HG03280 (cell line): ENCODE results near the gene IGFBP5.

Experiments used
- ATAC-seq: cut with Tn5 transposase; IDR thresholded peaks from one replicate; pipeline ENCODE4 v1.9.1; 2021; ENCODE audit warnings: mild to moderate bottlenecking, moderate library complexity; ENCODE audit not compliant: unreplicated experiment

The IGFBP5 gene

DNA sequence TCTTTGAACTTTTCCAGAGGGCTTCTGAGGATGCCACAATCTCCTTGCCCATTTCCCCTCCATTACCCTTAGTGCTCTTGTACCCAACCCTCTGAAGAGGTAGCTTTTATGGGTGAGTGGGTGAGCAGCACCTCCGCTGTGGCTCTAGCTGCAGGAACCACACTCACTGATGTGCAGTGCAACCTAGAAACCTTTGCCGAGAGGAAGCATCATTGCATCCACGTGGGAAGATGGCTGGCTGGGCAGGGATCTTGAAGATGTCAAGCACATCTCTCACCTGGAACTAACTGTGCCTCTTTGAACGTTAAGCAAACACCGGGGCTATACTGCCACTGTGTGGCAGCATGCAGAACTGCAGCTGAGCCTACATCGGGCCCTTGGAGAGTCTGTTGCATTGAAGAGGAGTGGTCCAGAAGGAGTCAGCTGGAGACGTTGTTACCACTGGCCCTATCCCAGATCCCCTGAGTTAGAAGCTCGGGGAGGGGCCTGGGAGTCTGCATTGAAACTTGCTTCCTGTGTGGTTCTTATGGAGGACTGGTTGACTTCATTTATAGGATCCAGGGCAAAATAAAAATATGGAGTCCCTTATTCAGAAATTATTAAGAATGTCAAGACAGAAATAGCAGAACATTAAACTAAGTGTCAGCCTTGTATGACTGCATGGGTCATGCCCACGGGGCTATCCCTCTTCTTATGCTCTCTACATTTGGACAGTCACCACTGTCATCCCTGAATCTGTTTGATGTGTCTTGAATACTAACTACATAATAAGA lies 28.7 kb downstream of the IGFBP5 start:
- ATAC-seq = peak; percentile 77

DNA sequence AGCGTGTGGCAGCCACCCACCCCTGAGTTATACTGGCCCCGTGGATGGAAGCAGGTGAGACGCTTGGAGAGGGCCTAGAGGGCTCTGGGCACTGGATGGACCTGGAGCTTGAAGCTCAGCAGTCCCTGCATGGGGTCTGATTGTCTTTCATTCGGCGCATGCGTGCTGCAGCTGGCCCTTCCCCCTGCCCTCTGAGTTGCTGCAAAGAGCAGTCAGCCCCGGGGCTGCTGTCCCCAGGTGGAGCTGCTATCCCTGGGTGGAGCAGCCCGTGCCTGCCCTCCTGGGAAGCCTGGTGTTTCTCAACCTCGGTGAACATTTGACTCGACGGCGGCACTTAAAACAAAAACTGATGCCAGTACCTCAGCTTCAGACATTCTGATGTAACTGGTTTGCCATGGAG lies 29.6 kb downstream of the IGFBP5 start:
- no peak for ATAC-seq

DNA sequence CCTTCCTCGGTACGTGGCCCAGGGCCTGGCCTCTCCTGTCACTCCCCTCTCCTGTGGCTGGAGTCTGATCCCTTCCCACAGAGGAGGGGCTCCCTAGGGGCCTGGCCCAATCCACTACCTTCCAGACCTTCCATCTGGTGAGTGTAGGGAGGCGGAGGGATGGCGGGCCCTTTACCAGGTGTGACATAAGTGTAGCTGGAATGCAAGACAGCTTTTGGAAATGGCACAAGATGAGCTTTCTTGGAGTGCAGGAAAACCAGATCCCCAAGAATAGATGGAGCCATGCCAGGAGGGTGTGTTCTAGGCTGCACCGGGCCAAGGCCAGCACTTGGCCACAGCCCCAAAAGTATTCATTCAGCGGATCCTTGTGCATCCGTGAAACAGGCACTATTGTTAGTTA lies 30.1 kb downstream of the IGFBP5 start:
- ATAC-seq = no peak

DNA sequence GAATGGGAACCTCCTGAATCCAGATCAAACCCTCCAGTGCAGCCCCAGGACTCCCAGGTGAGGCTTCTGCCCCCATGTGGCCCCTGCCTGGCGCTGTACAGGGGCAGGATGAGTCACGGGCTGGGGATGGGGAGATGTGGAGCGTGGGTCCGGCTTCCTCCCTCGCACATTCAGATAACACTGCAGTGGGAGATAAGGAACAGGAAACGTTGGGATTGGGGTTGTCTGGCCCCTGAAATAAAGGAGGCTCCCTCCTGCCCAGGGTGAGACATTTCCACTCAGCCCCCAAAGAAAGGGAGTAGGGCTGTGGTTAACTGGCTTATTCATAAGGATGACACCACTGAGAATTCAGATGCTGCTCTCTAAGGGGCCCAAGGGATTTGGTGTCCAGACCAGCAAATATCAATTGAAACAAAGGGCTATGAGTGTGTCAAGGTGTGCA lies 30.7 kb downstream of the IGFBP5 start:
- ATAC-seq = no peak

DNA sequence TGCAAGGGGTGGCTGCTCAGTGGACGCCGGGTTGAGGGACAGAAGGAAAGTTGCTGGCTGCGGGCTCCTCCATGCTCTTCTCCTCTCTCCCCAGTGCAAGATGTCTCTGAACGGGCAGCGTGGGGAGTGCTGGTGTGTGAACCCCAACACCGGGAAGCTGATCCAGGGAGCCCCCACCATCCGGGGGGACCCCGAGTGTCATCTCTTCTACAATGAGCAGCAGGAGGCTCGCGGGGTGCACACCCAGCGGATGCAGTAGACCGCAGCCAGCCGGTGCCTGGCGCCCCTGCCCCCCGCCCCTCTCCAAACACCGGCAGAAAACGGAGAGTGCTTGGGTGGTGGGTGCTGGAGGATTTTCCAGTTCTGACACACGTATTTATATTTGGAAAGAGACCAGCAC lies 31.5 kb downstream of the IGFBP5 start:
- no peak for ATAC-seq

DNA sequence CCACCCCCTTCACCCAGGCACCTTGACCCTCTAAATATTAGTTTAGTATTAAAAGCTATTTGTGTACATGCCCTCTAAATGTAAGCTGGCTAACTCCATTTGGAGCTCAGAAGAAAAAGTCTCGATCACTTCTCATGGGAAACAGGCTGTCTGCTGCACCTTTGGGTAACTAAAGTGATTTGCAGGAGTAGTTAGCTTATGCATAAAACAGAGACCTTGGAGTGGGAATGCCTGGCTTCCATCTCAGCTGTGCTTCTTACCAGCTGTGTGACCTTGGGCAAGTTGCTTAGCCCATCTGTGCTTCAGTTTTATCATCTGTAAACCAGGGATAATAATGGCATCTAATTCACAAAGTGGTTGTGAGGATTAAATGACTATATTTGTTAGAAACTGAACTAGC lies 32.2 kb downstream of the IGFBP5 start:
- ATAC-seq = no peak

DNA sequence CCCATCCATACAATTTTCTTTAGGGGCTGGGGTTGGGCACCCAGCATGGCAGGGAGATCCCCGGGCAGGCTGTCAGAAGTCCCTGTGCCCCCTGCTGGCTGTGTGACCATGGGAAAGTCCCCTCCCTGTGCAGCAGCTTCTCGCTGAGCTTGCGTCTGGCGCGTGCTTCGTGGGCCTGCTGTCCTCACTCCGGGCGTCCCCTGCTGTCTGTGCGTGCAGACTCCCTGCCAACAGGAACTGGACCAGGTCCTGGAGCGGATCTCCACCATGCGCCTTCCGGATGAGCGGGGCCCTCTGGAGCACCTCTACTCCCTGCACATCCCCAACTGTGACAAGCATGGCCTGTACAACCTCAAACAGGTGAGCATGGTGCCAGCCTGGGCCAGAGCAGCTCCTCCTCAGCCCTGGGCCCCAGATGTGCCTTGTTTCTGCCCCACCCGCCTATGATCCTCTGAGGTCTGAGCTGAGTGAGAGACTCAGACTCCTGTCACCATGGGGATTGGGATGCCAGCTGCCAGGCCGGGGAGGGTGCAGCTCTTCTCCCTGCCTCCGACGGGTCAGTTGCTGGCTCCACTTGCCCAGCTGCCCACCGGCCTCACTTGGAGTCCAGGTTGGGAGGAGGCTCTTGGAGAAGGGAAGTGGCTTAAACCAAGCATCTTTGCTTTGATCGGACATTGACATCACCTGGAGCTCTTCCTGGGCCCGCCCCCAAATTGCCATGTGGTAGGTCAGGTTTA lies 33.5 kb downstream of the IGFBP5 start:
- no peak for ATAC-seq

DNA sequence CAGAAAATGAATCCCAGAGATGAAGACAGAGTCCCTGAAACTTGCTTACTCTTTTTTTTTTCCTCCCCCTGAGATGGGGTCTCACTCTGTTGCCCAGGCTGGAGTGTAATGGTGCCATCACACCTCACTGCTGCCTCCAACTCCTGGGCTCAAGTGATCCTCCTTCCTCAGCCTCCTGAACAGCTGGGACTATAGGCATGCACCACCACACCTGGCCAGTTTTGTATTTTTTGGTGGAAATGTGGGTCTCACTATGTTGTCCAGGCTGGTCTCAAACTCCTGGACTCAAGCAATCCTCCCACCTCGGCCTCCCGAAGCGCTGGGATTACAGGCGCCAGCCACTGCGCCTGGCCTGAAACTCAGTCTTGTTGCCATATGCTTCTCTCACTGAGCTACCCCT lies 34.3 kb downstream of the IGFBP5 start:
- no peak for ATAC-seq

DNA sequence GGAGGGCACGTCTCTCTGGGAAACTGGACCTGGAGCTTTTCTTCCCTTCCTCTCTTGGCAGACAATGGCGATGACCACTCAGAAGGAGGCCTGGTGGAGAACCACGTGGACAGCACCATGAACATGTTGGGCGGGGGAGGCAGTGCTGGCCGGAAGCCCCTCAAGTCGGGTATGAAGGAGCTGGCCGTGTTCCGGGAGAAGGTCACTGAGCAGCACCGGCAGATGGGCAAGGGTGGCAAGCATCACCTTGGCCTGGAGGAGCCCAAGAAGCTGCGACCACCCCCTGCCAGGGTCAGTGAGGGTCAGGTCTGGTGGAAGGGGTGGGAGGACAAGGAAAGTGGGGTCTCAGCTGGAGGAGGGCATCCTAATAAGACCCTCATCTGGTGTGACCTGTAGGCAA lies 34.9 kb downstream of the IGFBP5 start:
- no peak for ATAC-seq

DNA sequence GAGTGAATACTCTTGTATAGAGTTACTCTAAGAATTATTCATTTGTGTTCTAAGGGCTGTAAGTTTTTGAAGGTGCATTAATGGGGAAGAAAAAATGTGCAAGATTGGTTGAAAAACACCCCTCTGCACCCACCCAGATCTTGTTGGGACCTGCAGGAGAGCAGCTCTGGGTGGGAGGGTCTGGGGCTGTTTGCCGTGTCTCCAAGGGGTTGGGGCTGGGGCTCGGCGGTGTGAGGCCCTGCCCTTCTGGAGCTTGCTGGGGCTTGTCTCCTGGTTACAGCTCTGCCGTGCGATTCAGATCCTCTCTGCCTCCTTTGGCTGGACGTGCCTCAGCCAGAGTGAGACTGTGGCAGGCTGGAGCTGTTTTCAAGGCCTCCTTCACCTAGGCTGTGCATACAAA lies 36.1 kb downstream of the IGFBP5 start:
- ATAC-seq = no peak

DNA sequence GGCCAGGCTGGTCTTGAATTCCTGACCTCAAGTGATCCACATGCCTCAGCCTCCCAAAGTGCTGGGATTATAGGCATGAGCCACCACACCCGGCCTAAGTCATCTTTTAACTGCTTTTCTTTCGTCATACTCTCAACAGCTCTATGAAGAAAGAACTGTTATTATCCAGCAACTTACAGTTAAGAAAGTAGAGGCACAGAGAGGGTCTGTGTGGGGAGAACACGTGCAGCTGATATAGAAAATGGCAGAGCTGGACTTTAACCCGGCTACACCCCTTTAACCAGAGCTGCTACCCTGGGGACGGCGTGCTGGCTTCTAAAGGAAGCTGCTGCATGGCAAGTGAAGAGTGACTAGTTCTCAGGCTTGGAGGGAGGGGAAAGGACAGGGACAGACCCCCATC lies 36.6 kb downstream of the IGFBP5 start:
- ATAC-seq = no peak

DNA sequence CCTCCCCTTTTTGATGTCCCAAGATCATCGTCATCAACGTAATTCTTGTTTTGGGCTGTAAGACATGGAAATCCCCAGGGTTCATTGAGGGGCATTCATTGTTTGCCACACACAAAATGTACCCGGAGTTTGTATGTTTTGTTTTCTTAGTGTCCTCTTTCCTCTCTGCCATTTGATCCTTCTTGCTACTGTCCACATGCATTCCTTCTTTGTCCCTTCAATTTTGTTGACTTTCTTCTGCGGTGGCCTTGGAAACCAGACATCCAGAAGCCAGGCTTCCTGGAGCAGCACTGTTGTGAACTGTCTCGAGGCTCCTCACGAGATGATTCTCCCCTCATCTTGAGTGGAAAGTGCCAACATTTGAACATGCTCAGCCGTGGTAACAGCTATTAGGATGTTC lies 37.4 kb downstream of the IGFBP5 start:
- ATAC-seq = no peak

DNA sequence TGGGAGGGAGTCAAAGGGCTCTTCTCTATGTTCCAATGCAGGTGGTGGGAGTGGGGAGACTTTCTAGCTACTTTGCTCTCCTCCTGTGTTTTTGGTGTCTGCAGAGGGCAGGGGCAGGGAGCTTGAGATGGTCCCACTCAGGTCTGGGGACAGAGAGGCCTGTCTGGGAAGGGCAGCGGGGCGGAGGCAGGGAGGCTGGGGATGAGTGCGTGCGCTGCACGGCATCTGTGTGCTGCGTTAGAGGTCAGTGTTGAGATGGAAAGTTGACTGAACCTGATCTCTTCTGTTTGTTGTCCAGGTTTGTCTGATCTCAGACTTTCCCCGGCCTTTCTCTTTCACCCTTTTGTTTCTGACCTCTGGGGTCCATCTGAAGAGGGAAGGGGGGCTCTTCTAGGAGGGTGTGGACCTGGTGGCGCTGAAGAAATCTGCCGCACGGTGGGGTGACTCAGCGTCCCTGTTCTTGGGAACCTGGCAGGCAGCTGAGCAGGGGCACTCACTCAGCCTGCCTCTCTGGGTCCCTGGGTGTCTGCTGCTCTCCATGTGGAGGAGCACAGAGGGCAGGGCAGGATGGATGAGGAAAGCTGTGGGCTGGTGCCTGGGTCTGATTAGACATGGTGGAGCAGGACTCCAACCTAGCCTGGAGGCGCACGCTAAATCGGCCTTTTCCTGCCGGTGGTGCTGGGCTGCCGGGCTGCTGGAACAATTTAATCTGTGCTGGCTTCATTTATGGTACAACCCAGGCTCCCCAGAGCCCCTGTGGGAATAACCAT lies 38.1 kb downstream of the IGFBP5 start:
- ATAC-seq = no peak

DNA sequence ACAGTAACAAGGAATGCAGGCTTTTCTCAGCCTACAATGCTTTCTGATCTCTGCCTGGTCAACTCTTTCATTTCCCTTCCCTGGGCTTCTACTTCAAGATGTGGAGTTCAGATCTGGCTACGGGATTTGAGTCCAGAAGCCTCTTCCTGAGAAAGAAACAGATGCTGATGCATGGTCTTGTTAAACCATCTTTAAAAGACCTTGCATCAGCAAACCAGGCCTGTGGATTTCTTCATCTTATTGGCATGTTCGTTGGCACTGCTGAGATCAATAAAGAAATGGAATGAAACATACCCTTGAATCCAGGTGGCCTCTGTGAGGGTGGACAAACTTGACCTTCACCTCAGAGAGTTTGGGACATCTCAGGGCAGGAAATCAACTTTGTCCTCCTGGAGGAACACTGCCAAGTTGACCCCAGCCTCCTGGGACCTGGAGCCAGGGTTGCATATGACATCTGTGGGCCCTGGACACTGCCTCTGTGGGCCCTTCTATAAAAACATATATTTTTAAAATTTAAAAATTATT lies 40.8 kb downstream of the IGFBP5 start:
- no peak for ATAC-seq

DNA sequence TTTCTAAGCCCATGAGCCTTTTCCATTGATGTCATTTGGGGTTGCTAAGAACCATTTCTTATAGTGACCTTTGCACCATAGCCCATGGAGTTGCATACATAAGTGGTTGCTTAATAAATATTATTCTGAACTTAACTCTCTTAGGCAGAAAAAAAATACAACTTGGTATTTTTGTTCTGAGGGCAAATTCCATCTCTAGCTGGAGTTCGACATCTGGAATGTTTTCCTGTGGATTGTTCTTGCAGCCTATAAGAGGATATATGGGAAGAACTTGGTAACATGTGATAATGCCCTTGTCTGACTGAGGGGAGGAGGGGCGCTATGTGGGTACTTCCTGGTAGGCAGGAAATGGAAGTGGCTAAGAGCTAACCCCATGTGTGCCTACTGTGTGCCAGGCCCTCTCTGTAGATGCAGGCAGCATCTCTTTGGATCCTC lies 41.4 kb downstream of the IGFBP5 start:
- no peak for ATAC-seq

DNA sequence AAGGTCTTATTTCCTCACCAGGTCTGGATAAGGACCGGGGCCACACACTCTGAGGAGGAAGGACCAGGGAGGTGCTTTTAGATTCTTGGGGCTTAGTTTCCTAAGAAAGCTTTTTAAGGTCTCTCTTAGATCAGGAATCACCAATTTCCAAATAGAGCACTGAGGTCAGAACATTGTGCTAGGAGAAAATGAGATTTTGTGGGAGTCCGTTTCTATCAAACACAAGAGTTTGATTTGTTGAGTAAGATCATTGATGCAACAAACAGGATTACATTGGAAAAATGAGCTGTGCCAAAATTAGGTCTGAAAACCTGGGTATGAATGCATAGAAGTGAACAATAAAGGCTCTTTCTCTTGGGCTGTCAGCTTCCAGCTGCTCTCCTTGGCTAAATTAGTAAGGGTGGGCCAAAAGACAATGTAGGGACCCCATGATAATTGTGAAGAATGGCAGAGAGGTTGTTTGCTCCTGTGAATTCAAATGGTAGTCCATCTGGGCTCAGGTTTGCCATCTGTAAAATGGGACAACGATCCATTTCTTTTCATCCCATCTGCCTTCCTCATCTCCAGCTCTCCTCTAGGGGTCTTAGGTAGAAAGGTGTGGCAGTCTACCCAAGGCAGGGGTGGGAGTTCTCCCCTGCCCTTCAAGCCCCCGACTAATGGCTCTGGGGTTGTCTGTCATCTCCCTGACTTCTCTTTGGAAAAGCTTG lies 42.1 kb downstream of the IGFBP5 start:
- no peak for ATAC-seq

DNA sequence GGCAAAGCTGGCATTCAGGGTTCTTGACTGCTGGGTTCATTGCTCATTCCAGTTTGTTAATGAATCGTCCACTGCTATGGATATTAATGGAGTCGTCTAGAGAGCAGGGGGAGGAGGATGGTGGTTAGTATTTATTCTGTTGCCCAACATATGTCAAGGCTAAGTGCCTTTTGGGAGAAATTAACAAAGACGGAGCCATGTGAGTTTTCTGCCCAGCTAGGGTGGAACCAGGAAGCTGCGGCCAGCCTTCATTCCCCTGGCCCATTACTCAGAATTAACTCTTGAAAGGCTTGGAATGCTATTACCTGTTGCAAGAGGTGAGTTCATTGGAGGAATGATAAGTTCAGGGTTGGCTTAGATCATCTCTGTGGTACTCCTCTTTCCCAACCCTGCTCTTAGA lies 42.8 kb downstream of the IGFBP5 start:
- ATAC-seq = no peak

DNA sequence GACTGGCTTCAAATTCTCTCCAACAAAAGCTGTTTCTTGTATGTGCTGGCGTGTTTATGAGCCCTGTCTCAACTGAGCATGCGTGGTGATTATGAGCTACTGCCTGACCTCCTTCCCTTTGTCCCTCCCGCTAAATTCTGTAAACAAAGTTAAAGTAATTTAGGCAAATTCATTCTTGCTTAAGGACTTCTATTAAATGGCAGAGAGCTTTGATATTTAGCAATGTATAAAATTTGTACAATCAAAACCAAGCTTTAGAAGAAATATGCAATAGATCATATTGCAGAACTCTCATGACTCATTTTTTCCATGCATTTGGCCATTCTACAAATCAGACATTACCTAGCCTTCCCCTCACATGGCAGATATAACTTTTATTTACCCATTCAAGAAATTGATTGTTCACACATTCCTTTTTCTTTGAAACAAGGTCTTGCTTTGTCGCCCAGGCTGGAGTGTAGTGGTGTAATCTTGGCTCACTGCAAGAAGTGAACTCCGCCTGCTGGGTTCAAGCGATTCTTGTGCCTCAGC lies 43.9 kb downstream of the IGFBP5 start:
- no peak for ATAC-seq

DNA sequence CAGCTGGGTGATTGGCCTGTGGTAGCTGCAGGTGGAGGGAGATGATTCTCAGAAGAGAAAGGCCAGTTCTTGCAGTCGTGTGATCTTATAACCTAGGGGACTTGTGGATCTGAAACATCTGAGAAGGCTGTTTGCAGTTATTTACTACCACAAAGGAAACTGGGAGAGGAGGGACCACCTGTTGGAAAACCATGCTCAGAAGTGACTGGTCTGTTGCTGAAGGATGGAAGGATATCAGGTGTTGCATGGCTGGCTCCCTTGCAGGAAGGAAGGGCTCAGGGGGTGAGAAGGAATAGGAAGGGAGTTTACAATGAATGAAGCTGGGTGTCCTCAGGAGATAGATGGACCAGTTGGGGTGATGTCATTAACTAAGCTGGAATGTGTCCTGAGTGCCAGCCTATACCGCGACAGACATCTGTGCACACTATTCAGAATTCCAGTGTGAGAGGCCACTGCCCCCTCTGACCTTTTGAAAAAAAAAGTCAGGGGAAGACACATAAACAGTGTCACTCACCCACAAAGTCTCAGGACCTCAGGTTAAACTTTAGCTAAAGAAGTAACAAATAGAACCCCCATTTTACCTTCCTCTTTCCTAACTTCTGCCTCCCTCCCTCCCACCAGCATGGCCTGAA lies 44.6 kb downstream of the IGFBP5 start:
- ATAC-seq = no peak

DNA sequence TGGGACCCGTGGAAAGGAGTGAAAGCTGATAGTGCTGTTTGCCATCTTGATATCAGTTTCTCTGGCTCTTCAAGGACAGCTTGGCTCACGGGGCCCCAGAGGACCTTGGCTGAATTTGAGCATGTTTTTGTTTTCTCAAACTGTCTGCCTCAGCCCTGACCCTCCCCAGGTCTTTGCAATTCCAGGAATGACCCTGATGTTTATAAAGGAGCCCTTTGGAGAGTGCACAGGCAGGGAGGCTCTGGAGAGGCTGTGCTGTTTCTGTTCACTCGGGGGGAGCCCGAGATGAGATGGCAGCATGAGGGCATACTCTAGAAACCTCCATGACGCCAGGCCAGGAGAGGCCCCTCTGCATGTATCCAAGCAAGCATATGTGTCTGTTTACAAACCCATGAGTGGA lies 45.8 kb downstream of the IGFBP5 start:
- no peak for ATAC-seq
